Fibroblast of lung (primary cell): Measurements from ENCODE around the gene SRPX.

ENCODE experiments used
- CTCF ChIP-seq, 2 donors: IDR thresholded peaks in 1 of 2; conservative IDR thresholded peaks in 1 of 2; 1 replicate in 1 of 2; 2 replicates in 1 of 2; pipeline ENCODE4 v1.5.1; 2011 to 2012; ENCODE audit warnings: low read length in 2 of 2, control low read depth in 1 of 2, inconsistent platforms in 1 of 2, low read depth in 1 of 2, mild to moderate bottlenecking in 1 of 2
- EZH2 ChIP-seq: IDR thresholded peaks from 2 replicates; pipeline ENCODE4 v1.5.1; 2012; ENCODE audit warnings: low read length, control low read depth, mild to moderate bottlenecking; ENCODE audit errors: missing control alignments

DNA sequence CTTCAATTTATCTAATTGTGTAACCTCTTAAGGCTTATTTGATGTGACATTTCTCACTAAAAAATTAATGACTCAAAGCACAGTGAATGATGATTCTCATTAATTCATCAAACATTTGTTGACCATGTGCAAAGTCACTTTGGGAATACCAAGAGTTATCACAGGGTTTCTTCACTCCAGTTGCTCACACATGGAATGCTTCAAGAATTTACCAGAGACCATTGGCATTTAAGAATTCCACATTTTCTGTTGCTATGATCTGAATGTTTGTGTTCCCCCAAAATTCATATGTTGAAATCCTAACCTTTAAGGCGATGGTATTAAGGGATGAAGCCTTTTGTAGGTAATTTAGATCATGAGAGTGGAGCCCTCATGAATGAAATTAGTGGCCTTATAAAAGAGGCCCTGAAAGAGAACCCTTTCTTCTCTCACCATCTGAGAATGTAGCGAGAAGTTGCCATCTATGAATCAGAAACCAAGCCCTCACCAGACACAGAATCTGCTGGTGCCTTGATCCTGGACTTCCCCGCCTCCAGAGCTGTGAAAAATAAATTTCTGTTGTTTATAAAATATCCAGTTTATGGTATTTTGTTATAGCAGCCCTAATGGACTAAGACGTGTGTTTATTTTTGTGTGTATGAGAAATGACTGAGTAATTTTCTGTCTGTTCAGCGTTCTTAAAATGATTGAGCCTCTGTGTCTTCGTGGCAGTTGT is 16.4 kb upstream of the SRPX start:
- TF ChIP-seq CTCF (conservative IDR thresholded peaks at IDR 0.05 in 1 of 2, IDR thresholded peaks at IDR 0.05 in 1 of 2; ENCODE audit: low read depth in 1 of 2, low read length in 2 of 2): no peak
- no peak for TF ChIP-seq EZH2
